Epidermal melanocyte (primary cell): Measurements from ENCODE around the gene GLG1.
"Not testable (repeated sequence)": the region's sequence is repeated elsewhere in the genome, so short reads cannot be mapped to it uniquely, and the experiment has no call there.

ENCODE experiments used
- DNase-seq: peaks from one replicate; pipeline ENCODE4 v3.0.0; 2011; ENCODE audit warnings: low spot score; ENCODE audit not compliant: insufficient read length

The GLG1 gene

DNA sequence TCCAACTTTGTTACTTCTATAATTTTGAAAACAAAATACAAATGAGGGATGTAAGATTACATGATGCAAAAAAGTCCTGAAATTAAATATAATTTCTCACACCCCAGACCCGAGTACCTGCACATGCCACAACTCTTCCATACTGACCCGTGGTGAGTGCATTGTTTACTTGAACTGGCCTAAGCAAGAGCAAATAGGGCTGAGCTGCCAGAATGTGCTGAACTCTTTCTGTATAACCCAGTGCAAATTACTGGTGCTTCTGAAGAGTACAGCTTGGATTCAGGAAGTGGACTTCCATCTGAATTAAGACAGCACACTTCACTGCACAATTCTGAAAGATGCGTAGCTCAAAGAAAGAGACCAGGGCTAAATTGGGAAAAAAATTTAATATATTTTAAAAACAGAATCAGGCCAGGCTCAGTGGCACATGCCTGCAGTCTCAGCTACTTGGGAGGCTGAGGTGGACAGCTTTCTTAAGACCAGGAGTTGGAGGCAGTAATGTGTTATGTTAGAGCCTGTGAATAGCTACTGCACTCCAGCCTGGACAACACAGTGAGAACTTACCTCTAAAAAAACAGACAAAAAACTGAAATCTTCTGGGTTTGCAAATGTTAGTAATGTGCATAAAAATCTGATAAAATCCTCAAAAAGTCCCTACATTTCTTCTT, 63.9 kb downstream of the GLG1 start:
- not testable (repeated sequence) for DNase-seq

DNA sequence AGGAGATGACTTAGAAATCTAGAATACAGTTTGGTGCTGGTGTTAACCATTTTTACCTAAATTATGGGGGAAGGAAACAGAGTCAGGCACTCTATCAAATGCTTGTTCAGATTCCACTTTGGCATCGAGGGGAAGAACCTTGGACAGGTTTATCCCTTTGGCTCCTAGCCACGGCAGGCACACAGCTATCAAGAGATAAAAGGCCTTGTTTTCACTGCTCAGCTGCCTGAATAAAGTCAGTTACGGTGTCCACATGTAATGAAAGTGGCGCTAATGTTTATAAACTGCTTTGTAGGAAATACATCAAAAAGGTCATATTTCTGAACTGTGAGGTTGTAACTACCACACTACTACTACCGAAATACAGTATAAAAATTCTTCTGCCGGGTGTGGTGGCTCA, 66.3 kb downstream of the GLG1 start:
- not testable (repeated sequence) for DNase-seq

DNA sequence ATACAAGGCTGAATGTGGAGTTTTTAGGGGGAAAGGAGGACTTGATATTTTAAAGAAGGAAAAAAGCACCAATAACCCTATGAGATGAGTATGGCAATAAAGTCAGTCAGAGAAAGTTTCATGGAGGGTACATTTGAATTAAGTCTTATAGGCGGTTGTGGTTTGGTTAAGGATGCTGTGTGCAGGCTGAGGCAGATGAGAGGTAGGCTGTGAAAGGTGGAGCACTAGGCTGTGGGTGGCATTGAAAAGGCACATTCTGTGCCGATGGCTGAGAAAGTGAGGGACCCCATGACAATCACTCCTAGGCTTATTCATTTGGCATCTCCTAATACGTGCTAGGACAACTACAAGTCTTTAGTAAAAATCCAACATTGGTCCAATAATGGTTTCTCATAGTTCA, 68.1 kb downstream of the GLG1 start:
- DNase-seq = not testable (repeated sequence)

DNA sequence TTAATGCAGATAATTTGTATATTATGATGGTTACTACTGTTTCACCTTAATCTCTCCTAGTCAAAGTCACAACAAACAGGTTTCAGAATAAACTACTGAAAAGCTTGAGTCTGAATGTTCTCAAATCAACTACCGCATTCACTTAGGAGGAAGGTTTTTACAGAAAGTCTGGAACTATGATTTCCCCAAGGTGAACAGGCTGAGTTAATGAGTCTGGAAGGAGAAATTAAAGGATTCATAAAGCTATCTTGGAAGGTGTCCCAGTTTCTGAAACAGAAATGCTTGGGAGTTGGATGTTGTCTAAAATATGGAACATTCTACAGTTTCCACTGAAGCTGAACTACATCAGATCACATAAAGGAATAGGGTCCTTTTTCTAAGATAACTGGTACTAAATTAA, 69.2 kb downstream of the GLG1 start:
- DNase-seq = not testable (repeated sequence)

DNA sequence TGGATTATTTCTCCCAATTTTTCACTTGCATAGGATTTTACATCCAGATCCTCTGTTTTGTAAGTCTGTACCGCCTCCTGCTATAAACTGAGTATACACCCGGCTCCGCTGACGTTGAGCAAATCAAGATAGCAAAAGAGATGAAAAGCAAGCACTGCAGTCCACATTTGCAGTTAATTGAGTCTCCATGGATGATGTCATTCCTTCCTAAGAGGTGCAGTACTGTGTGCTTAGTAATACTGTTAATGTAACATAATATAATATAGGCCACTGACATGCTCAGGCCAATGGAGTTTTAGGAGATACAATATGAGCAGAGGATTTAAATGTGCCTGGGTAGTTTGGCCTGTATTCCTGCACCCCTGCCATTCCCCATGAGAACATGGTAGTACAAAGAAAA, 72.3 kb downstream of the GLG1 start:
- DNase-seq = not testable (repeated sequence)

DNA sequence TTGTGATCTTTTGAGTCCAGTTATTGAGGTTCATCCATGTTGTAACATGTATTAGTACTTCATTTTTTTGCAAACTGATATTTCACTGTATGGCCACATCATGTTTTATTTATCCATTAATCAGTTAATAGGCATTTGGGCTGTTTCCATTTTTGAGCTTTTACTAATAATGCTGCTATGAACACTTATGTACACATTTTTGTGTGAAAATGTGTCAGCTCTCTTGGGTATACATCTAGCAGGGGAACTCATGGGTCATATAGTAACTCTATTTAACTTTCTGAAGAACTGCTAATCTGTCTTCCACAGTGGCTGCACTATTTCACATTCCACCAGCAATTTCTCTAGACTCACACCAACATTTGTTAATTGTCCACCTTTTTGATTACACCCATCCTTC, 82.0 kb downstream of the GLG1 start:
- DNase-seq = no peak

DNA sequence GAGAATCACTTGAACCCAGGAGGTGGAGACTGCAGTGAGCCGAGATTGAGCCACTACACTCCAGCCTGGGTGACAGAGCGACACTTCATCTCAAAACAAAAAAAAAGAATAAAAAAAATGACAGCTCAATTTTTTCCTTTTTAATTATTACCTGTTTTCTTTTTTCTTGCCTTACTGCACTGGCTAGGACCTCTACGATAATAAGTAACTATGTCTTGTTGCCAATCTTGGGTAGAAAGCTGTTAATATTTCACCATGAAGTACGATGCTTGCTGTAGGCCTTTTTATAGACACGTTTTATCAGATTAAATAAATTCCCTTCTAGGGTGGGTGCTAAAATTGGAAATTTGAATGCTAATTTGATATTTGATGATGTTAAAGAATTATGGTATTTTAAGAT, 82.8 kb downstream of the GLG1 start:
- DNase-seq = no peak

DNA sequence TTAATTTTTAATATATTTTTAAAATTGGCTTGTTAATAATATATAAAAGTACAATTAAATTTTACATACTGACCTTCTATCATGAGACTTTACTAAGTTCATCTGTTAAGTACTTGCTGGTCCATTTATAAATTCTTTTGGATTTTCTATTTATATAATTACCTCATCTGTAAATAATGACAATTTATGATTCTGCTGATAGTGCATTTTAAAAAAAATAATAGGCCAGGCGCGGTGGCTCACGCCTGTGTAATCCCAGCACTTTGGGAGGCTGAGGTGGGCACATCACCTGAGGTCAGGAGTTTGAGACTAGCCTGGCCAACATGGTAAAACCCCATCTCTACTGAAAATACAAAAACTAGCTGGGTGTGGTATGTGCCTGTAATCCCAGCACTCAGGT, 83.2 kb downstream of the GLG1 start:
- DNase-seq = not testable (repeated sequence)

DNA sequence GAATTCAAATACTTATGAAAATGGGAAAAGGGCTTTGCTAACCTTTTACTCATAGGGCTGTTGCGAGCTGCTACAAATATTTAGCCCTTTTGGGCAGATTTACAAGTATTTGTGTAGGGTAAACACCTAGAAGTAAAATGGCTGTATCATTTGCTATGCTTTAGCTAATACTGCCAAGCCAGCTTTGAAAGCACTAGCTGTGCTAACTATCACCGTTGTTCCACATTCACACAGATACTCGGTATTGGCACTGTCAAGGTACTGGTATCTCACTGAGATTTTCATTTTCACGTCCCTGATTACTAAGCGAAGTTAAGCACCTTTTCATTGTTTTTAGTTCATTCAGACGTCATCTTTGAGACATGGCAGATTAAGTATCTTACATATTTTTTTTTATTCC, 84.8 kb downstream of the GLG1 start:
- no peak for DNase-seq

DNA sequence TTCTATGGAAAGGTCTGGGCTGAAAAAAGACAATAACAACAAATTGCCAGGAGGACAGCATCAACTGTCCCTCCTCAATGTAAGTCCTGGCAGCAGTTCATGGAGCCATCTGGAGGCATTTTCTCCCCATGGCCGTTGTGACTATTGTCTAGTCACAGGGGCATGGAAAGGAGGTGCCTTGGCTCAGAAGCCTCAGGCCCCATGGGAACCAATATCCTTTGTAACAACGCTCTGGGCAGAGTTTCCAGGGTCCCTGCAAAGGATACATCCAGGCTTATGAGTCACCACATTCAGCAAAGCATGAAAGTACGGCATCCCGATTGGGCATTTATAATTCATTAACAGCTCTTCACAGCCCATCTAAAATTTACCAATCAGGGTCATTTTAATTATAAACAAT, 85.2 kb downstream of the GLG1 start:
- no peak for DNase-seq

DNA sequence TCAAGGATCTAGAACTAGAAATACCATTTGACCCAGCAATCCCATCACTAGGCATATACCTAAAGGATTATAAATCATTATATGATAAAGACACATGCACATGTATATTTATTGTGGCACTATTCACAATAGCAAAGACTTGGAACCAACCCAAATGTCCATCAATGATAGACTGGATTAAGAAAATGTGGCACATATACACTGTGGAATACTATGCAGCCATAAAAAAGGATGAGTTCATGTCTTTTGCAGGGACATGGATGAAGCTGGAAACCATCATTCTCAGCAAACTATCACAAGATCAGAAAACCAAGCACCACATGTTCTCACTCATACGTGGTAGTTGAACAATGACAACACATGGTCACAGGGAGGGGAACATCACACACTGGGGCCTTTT, 88.0 kb downstream of the GLG1 start:
- not testable (repeated sequence) for DNase-seq

DNA sequence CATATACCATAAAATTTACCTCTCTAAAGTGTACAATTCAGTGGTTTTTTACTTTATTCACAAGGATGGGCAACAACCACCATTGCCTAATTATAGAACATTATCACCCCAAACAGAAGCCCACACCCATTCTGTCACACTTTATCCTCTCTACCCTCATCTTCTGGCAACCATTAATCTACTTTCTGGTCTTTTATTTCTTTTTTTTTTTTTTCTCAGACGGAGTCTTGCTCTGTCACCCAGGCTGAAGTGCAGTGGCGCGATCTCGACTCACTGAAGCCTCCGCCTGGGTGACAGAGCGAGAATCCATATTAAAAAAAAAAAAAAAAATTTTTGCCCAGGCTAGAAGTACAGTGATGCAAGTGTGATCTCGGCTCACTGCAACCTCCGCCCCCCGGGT, 95.0 kb downstream of the GLG1 start:
- no peak for DNase-seq

DNA sequence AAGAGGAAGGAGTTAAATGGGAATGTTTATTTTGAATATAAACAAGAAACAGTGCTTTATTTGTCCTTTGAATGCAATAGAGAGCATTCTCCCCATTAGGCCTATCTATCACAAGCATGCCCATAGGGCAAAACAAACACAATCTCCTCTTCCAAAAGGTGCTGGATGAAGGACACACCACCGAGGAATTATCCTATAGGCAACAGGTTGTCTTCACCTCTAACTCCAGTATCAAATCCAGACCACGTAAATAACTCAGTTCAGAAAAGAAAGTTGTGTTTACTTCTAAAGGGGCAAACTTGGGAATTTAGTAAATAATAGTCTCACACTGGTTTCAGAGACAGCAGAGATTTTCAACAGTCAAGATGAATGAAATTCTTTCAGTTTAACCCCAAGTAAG, 101.9 kb downstream of the GLG1 start:
- DNase-seq = no peak

DNA sequence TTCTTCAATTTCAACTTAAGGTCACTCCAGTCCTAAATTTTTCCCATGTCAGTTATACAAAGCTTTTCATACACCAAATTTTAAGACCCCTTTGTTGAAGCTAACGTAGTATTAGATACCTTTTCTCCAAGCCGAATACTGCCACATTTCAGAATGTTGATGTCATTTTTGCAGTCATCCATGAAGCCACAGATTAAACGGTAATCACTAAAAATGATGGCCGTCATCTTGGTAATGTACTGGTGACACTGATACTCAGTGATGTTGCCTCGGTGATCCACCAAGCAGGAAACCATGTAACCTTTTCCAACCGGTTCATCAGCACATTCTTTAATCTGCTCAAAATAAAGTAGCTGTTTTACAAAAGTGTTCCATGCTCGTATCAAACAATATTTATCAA, 103.5 kb downstream of the GLG1 start:
- no peak for DNase-seq

DNA sequence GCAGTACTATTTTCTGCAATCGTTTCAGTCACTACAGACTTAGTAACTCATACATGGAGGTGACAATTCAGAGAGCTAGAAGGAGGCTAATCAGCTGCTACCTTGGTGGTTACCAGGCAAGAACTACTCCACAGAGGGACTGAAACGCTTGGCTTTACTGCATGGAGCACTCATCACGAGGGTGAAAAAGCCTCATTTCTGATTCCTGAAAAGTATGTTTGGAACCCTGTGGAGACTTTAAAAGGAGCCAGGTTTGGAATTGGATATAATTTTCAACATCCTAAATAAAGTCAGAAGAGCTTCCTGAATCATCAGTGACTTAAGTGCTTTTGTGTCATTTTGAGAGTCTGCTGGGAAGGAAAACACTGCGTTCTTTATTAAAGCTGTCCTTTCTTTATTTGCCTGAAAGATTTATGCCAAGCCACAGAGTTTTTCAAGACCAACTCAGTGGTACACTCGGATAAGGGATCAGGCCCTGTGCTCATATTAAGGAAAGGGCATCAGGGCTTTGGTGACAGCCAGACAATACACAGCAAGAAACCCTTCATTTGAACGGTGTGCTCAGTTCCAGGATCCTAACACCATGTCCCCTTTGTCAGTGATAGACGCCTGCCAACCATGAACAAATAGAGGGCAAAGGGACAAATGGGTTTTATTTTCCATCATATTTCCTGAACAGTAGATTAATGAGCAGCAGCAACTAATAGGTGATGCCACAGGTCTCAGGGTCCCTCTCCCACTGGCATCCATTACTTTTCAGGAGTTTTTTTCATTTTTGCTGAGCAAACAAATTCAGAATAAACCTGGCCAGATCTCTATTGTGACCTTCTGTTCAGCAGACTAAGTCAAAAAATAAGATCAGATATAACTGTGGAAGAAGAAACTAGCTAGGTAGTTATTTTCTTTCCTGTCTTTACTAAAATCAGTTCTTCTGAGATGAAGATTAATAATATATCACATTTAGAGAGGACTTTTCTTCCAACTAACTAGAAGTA, 105.1 kb downstream of the GLG1 start:
- peak; percentile 44 for DNase-seq

DNA sequence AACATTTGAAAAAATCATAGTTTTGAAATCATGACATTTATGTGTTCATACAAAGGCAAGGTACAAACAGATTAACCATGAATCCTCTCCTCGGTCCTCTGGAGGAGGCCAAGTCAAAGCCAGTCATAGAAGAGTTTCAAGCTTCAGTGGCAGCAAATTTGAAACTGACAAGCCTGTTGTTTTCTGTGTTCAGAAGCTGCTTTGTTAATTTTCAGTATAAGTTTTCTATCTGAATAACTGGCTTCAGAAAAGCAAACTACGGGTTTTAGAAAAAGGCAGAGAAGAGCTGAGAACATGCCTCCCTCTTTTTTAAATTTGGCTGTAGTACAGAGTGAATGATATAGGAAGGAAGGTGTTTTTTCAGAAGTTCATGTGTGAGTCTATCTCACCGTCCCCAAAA, 106.0 kb downstream of the GLG1 start:
- no peak for DNase-seq

DNA sequence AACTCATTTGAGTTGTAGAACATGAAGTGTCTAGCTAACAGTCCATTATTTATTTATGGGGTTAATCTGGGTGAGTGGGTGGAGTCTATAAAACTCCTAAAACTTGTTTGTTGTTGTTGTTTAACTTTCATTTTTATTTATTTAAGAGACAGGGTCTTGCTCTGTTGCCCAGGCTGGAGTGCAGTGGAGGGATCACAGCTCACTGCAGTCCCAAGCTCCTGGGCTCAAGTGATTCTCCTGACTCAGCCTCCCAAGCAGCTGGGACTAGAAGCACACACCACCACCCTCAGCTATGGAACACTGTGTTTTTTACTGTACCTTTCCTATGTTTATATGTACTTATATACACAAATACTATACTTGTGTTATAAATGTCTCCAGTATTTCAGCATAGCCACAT, 107.8 kb downstream of the GLG1 start:
- no peak for DNase-seq

DNA sequence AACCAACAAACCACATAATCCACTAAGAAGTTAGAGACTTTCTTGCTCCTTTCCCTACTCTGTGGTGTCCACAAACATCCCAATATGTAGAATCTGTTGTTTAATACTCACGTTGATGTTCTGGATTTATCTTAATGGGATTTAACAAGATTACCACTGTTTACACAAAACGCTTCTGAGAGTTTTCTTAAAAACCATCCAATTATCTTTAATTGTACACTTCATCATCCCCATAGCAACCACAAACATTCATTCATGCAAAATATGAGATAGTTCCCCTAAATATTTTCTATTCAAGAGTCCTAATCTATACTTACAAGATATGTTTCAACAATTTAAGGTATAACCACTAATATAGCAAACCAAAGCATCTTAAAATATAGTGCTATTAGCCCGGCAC, 109.2 kb downstream of the GLG1 start:
- no peak for DNase-seq

DNA sequence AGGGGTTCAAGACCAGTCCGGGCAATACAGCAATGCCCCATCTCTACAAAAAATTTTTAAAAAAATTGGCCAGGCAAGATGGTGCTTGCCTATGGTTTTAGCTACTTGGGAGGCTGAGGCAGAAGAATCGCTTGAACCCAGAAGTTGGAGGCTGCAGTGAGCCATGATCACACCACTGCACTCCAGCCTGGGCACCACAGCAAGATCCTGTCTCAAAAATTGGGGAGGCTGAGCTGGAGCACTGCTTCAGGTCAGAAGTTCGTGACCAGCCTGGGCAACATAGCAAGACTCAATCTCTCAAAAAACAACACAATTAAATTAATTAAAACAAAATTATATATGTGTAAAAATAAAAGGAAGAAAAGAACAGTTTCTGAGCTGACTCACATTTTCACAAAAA, 110.9 kb downstream of the GLG1 start:
- no peak for DNase-seq

DNA sequence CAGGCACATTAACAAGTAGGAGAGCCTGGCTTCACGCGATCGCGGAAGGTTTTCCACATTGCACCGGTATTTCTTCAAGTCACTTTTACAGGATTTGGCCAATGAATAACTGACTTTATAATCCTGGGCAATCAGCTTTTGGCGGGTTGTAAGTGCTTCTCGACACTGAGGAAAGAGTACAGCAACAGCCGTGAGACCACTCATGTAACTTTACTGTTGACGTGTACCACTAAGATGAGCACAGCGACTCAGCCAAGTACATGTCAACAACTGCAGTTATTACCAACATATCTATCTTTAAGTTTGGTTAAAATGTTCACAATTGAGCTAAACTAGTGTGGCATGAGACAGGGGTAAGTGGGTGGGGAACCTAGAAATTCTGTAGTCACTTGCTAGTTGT, 113.9 kb downstream of the GLG1 start:
- no peak for DNase-seq

DNA sequence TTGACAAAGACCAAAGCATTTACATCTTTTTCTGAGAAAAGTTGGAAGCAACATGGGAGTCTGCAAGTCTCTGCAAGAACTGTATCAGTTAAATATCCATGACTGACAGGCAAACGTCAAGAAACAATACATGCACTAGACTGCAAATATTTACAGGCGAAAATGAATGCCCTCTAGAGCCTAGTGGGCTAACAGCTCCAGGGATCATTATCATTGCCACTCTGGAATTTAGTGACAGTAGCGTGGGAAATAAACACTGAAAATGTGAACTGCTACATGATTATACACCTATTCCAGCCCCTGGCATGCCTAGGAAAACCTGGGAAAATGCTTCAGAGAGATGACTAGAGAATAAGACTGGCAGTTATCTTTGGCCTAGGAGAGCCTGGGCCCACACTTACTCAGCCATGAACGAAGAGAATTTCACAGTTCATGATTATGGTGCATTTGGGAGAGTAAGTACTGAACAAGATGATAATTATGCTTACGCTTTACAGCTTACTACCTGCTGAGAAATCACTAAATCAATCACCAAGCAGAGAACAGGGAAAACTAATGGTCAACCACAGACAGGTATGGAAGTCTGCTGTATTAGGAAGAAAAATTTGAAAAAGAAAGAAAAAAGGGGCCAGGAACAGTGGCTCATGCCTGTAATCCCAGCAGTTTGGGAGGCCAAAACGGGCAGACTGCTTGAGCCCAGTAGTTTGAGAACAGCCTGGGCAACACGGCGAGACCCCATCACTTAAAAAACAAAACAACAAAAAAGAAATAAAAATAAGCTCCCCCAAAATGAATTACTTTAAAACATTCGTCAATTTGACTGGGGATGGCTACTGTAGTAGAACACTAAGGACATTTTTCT, 119.0 kb downstream of the GLG1 start:
- no peak for DNase-seq

DNA sequence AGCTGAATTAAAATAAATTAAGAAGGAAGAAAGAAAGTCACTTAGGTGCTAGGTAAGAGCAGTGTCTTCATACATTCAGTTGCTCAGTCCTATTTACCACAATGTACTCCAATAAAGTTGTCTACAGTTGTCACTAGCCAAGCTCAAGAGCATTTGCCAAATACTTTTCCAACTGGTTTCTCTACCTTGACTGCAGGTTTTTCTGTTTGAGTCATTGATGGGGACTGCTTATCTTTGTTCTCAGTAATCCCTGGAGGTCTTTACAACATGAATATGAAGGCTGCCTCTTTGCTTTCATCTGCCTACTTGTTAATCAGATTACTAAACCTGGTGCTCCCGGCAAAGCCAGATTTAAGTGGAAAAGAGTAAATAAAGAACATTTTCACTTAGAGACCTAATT, 121.0 kb downstream of the GLG1 start:
- no peak for DNase-seq
